Left ventricle myocardium inferior (tissue), 1 donor: ENCODE measurements around the gene HPX. TPM values are rescaled to one million over a fixed set of nuclear protein-coding genes. Genes with fewer than 3 reads are reported as not detected.
A peak's percentile ranks its signal among the peaks of the same experiment; 100 is the strongest.

Experiments
- DNase-seq: peaks from one replicate; pipeline ENCODE4 v3.0.0-alpha.2; 2020
- H3K27ac ChIP-seq: fragments of 200-600 bp; replicated peaks from 2 replicates; pipeline ENCODE4 v1.8.0; 2021
- H3K27me3 ChIP-seq: fragments of 200-600 bp; 2 replicates; pipeline ENCODE4 v1.8.0; 2021; ENCODE audit warnings: low read depth
- H3K36me3 ChIP-seq: fragments of 200-600 bp; 2 replicates; pipeline ENCODE4 v1.8.0; 2021
- H3K4me1 ChIP-seq: fragments of 200-600 bp; 2 replicates; pipeline ENCODE4 v1.8.0; 2021
- H3K4me3 ChIP-seq: fragments of 200-600 bp; 2 replicates; pipeline ENCODE4 v1.8.0; 2021; ENCODE audit warnings: mild to moderate bottlenecking, moderate library complexity
- H3K9me3 ChIP-seq: fragments of 200-600 bp; replicated peaks from 2 replicates; pipeline ENCODE4 v1.8.0; 2021
- intact Hi-C: fragments of 100-400 bp; cut with micrococcal nuclease; formaldehyde crosslinking; loops from one replicate; pipeline ENCODE4 v1.11.0; 2022
- total RNA-seq: library from RNA; stranded (reverse); fragmentation: NEBNext Ultra II Directional; extraction: Animal tissue kit (Norgen Biotek cat#: 25700); gene quantifications from one replicate; pipeline ENCODE4 v1.2.1, GENCODE V29; 2021
- TF ChIP-seq, protein P1 (sequence below): fragments of 200-600 bp; IDR thresholded peaks from 2 replicates; pipeline ENCODE4 v1.8.0; 2021; ENCODE audit warnings: antibody characterized with exemption, mild to moderate bottlenecking, borderline replicate concordance
- donor health status: DM: no; HTN: yes; CAD: no; lungs with severe emphysema.

Gene HPX
- total RNA-seq, 1 donor from 2014 or later, result 0.44 TPM

GRCh38 chr11:6453152-6453551 lies 12.4 kb upstream of the HPX start:
- H3K36me3 ChIP-seq, result peaks cover 88% of the 10 kb centered on the region
- TF ChIP-seq, protein P1, sequence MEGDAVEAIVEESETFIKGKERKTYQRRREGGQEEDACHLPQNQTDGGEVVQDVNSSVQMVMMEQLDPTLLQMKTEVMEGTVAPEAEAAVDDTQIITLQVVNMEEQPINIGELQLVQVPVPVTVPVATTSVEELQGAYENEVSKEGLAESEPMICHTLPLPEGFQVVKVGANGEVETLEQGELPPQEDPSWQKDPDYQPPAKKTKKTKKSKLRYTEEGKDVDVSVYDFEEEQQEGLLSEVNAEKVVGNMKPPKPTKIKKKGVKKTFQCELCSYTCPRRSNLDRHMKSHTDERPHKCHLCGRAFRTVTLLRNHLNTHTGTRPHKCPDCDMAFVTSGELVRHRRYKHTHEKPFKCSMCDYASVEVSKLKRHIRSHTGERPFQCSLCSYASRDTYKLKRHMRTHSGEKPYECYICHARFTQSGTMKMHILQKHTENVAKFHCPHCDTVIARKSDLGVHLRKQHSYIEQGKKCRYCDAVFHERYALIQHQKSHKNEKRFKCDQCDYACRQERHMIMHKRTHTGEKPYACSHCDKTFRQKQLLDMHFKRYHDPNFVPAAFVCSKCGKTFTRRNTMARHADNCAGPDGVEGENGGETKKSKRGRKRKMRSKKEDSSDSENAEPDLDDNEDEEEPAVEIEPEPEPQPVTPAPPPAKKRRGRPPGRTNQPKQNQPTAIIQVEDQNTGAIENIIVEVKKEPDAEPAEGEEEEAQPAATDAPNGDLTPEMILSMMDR, result no peak

DNA sequence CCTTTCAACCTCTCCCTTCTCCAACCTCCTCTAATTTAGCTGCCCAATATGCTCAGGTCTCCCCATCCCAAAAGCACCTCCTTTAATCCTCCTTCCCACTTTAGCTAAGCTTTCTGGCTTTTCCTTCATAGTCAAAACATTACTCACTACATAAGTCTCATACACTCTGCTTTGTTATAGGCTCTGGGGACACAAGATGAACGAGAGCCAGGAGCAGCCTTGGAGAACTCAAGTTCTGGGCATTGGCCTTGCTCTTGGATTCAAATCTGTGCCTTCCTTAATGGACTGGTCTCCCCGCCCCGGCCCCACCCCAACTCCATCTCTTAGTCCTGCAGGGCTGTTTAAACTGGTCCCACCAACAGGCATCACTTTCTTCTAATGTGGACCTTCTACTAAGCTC lies 11.4 kb upstream of the HPX start:
- Histone ChIP-seq H3K9me3 (no peaks in the 10 kb centered on the region), H3K4me1 (no peaks in the 10 kb centered on the region), H3K27ac (no peak overlapping the region), H3K4me3 (no peak overlapping the region), H3K36me3 (peaks cover 86% of the 10 kb centered on the region), H3K27me3 (no peaks in the 10 kb centered on the region)
- intact Hi-C loops, result no loop called here
- DNase-seq, result no peak
- TF ChIP-seq, protein P1, result no peak

More at GRCh38 chr11:6453152-6453551, 12.4 kb upstream of the HPX start:
- H3K4me3 ChIP-seq, result no peak overlapping the region
- intact Hi-C loops, result no loop called here
- no peak overlapping the region for H3K27ac ChIP-seq
- no peaks in the 10 kb centered on the region for H3K27me3 ChIP-seq
- H3K9me3 ChIP-seq, result no peaks in the 10 kb centered on the region
- no peaks in the 10 kb centered on the region for H3K4me1 ChIP-seq
- no peak for DNase-seq

GRCh38 chr11:6448574-6448973 lies 7.8 kb upstream of the HPX start:
- H3K4me1 ChIP-seq, result no peaks in the 10 kb centered on the region
- H3K27me3 ChIP-seq, result no peaks in the 10 kb centered on the region
- H3K4me3 ChIP-seq, result no peak overlapping the region
- DNase-seq, result no peak
- H3K9me3 ChIP-seq, result no peaks in the 10 kb centered on the region
- TF ChIP-seq, protein P1, result no peak
- peaks cover 50% of the 10 kb centered on the region for H3K36me3 ChIP-seq
- intact Hi-C loops, result loop anchor here (10.0 kb wide), 1 partner anchor 46 kb away; the partner anchor contains the start of gene DNHD1
- no peak overlapping the region for H3K27ac ChIP-seq

DNA sequence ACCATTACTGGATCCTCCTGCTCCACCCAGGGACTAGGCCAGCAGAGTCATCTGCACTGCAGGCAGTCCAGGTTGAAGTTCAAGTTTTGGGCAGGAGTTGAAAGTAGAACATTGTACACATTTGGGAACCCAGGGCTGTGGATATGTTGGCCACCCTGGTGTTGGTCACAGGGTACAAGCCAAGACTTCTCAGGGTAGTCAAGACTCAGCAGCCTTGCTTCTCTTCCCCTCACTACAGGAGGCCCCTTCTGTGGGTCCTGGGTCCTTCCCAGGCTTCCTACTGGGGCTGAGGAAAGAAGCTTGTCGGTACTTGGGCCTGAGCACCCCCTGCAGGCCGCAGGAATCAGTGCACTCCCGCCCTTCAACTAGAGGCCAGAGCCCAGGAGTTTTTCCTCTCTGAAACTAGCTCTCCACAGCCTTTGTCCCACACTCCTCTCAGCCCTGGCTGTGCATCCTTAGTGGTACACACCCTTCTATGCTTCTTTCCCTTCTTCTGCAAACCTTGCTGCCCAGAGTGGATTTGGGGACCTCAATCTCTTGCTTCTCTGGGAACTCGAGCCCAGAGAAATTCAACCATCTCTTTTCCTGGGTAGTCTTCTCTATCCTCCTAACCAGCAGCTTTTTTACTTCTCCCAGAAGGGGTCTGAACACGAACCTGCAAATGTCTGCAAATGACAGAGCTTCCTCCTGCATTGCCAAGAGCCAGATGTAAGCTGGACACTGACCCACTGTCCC lies 2.6 kb upstream of the HPX start:
- DNase-seq, result peak; percentile 44
- intact Hi-C loops, result loop anchor here (5.0 to 10.0 kb wide), 2 partner anchors 51 to 66 kb away; partner anchors contain the start of gene DNHD1
- Histone ChIP-seq H3K4me1 (no peaks in the 10 kb centered on the region), H3K27me3 (no peaks in the 10 kb centered on the region), H3K27ac (no peak overlapping the region), H3K4me3 (no peak overlapping the region), H3K9me3 (no peaks in the 10 kb centered on the region), H3K36me3 (peaks cover 10% of the 10 kb centered on the region)
- TF ChIP-seq, protein P1, result peak; percentile 87

GRCh38 chr11:6442441-6442840 lies 1.7 kb upstream of the HPX start:
- no peak overlapping the region for H3K27ac ChIP-seq
- H3K4me1 ChIP-seq, result no peaks in the 10 kb centered on the region
- TF ChIP-seq, protein P1, result no peak
- peaks cover under 1% of the 10 kb centered on the region for H3K36me3 ChIP-seq
- no peaks in the 10 kb centered on the region for H3K9me3 ChIP-seq
- DNase-seq, result no peak
- no peaks in the 10 kb centered on the region for H3K27me3 ChIP-seq
- intact Hi-C loops, result loop anchor here (5.0 to 10.0 kb wide), 2 partner anchors 52 to 65 kb away; partner anchors contain the start of gene DNHD1
- H3K4me3 ChIP-seq, result no peak overlapping the region
